Kidney (tissue), 14 donors: ENCODE measurements around the gene METTL5. TPM values are rescaled to one million over a fixed set of nuclear protein-coding genes. Genes with fewer than 3 reads are reported as not detected.
A peak's percentile ranks its signal among the peaks of the same experiment; 100 is the strongest.
"Not testable (repeated sequence)": the region's sequence is repeated elsewhere in the genome, so short reads cannot be mapped to it uniquely, and the experiment has no call there.

ENCODE experiments used
- DNase-seq, 5 donors: peaks; one replicate each; pipeline ENCODE4 v3.0.0-alpha.2; 2013 to 2020
- FAIRE-seq: peaks from 2 replicates; lab custom pipeline; 2012; peaks lifted over from hg19 to GRCh38; lab: Jason Lieb, UNC
- H3K27ac ChIP-seq, 2 donors: one replicate each; pipeline ENCODE4 v1.7.0; 2013; ENCODE audit warnings: low read depth in 2 of 2, low read length in 2 of 2, inconsistent platforms in 1 of 2
- H3K27me3 ChIP-seq: one replicate; pipeline ENCODE4 v1.7.1; 2013; ENCODE audit warnings: low read length, inconsistent platforms; ENCODE audit not compliant: control insufficient read depth, insufficient read depth
- H3K36me3 ChIP-seq, 3 donors: one replicate each; pipeline versions ENCODE4 v1.7.0 to v1.7.1; 2013; ENCODE audit warnings: low read length in 3 of 3, control low read depth in 1 of 3, inconsistent platforms in 1 of 3; ENCODE audit not compliant: insufficient read depth in 3 of 3, control insufficient read depth in 2 of 3
- H3K4me1 ChIP-seq, 3 donors: one replicate each; pipeline versions ENCODE4 v1.7.0 to v1.7.1; 2013; ENCODE audit warnings: low read length in 3 of 3, inconsistent platforms in 1 of 3, low read depth in 1 of 3; ENCODE audit not compliant: control insufficient read depth in 2 of 3, insufficient read depth in 2 of 3
- H3K4me3 ChIP-seq, 3 donors: one replicate each; pipeline versions ENCODE4 v1.7.0 to v1.8.1; 2013; ENCODE audit warnings: low read length in 3 of 3, control low read depth in 1 of 3, inconsistent platforms in 1 of 3
- H3K9ac ChIP-seq, 3 donors: one replicate each; pipeline versions ENCODE4 v1.7.0 to v1.7.1; 2013; ENCODE audit warnings: low read length in 3 of 3, control low read depth in 1 of 3, inconsistent platforms in 1 of 3
- H3K9me3 ChIP-seq, 3 donors: one replicate each; pipeline versions ENCODE4 v1.7.0 to v1.7.1; 2013; ENCODE audit warnings: low read length in 3 of 3, control low read depth in 1 of 3, inconsistent platforms in 1 of 3; ENCODE audit not compliant: control insufficient read depth in 2 of 3, insufficient read depth in 1 of 3
- intact Hi-C: fragments of 100-400 bp; cut with DNase I; formaldehyde crosslinking; loops from one replicate; pipeline ENCODE4 v1.11.1; 2022
- polyA plus RNA-seq: library from polyadenylated mRNA; stranded (reverse); fragments of 350-450 nt; fragmentation: Illumina TruSeq; extraction: RNeasy Lipid Tissue Mini Kit (QIAGEN cat#74804); gene quantifications from one replicate; pipeline ENCODE4 v1.2.3, GENCODE V29; 2014; ENCODE audit warnings: low read depth, low replicate concordance; ENCODE audit not compliant: insufficient read depth
- total RNA-seq: library from RNA; stranded (reverse); fragmentation: NEBNext Ultra II Directional; extraction: Animal tissue kit (Norgen Biotek cat#: 25700); gene quantifications from one replicate; pipeline ENCODE4 v1.2.1, GENCODE V29; 2021
- TF ChIP-seq, protein P1 (sequence below): IDR thresholded peaks from 3 replicates; pipeline ENCODE4 v1.5.1; 2012; ENCODE audit warnings: mild to moderate bottlenecking, moderate library complexity, borderline replicate concordance; ENCODE audit not compliant: insufficient read depth; ENCODE audit errors: extremely low read depth
- donor health status: control.
- donor health status: control.
- donor health status: control.
- donor health status: control.
- donor health status: control.
- donor health status: DM: yes; HTN: yes; CAD: no.
- donor health status: Normal renal cell carcinoma (clear cell type).

The METTL5 gene
- total and polyA plus RNA-seq, 2 donors from 2014 or later: 43.9 to 68.8 TPM

DNA sequence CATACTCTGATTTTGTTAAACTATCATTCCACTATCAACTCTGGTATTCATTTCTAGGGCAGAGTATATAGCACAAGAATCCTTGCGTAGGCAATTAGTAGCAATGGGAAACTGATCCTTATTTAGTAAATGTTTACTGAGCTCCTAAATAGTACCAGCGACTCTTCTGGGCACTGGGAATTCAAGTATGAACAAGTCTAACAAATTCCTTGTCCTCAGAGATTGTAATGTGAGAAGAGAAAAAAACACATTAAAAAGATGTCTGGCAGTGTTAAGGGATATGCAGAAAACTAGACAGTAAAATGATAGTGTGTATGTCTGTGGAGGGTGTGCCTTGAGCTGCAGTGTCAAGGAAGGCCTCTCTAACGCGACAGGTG, 721 bp downstream of the METTL5 start:
- intact Hi-C loops: no loop called here
- Histone ChIP-seq H3K27ac (peak overlapping the region in 1 of 2 donors; percentile 80), H3K27me3 (no peaks in the 10 kb centered on the region), H3K4me3 (peak overlapping the region; percentile 81 to 94 (median 89)), H3K9ac (peak overlapping the region; percentile 70 to 93 (median 85)), H3K9me3 (no peaks in the 10 kb centered on the region), H3K4me1 (peaks cover 0 to 16% (median 0%) of the 10 kb centered on the region in 3 donors), H3K36me3 (peaks cover 0 to 2% (median 0%) of the 10 kb centered on the region in 3 donors)
- FAIRE-seq: no peak
- TF ChIP-seq, protein P1, sequence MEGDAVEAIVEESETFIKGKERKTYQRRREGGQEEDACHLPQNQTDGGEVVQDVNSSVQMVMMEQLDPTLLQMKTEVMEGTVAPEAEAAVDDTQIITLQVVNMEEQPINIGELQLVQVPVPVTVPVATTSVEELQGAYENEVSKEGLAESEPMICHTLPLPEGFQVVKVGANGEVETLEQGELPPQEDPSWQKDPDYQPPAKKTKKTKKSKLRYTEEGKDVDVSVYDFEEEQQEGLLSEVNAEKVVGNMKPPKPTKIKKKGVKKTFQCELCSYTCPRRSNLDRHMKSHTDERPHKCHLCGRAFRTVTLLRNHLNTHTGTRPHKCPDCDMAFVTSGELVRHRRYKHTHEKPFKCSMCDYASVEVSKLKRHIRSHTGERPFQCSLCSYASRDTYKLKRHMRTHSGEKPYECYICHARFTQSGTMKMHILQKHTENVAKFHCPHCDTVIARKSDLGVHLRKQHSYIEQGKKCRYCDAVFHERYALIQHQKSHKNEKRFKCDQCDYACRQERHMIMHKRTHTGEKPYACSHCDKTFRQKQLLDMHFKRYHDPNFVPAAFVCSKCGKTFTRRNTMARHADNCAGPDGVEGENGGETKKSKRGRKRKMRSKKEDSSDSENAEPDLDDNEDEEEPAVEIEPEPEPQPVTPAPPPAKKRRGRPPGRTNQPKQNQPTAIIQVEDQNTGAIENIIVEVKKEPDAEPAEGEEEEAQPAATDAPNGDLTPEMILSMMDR: no peak
- no peak for DNase-seq

DNA sequence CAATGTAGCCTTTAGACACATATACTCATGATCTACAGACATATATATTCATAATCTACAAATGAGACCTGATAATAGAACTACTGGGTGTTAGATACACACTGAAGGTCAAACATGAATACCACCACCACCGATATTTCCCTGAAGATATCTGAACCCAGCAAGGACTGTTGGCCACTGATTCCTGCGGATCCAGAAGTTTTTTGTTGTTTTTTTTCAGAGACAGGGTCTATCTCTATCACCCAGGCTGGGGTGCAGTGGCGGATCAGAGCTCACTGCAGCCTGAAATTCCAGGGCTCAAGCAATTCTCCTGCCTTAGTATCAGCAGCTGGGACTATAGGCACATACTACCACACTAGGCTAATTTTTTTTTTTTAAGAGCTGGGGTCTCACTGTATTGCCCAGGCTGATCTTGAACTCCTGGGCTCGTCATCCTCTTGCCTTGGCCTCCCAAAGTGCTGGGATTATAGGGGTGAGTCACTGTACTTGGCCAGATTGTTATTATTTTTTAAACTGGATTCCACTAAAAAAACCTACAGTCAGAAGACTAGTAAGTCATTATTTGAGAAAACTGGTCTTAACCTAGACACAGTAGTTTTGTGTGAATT, 1.8 kb downstream of the METTL5 start:
- Histone ChIP-seq H3K36me3 (peaks cover 0 to 5% (median 3%) of the 10 kb centered on the region in 3 donors), H3K4me3 (no peak overlapping the region), H3K27ac (no peak overlapping the region), H3K27me3 (no peaks in the 10 kb centered on the region), H3K9ac (no peak overlapping the region), H3K9me3 (no peaks in the 10 kb centered on the region), H3K4me1 (peaks cover 0 to 13% (median 0%) of the 10 kb centered on the region in 3 donors)
- TF ChIP-seq, protein P1: no peak
- intact Hi-C loops: no loop called here
- FAIRE-seq: no peak
- DNase-seq: no peak

DNA sequence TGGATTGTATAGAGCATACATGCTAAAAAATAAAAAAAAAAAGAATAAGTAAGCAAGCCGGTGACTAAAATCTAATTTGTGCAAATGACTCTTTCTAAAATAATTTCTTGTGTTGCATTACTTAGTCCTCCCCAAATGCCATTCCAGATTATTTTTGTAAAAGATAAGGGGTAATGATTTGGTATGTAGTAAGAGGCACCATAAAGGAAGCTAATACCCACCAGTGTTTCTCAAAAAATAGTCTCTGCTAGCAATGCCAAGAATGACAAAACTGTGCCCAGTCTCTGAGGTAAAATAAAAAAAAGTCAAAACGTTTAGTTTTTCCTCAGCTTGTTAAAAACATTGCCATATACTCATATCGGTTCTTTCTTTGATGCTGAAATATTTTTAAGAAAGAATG, 2.7 kb downstream of the METTL5 start:
- peaks cover 0 to 6% (median 3%) of the 10 kb centered on the region in 3 donors for H3K36me3 ChIP-seq
- no peaks in the 10 kb centered on the region for H3K27me3 ChIP-seq
- H3K4me1 ChIP-seq: peaks cover 0 to 13% (median 0%) of the 10 kb centered on the region in 3 donors
- no peak overlapping the region for H3K27ac ChIP-seq
- DNase-seq: no peak
- H3K4me3 ChIP-seq: no peak overlapping the region
- TF ChIP-seq, protein P1: no peak
- intact Hi-C loops: no loop called here
- no peak overlapping the region for H3K9ac ChIP-seq
- H3K9me3 ChIP-seq: no peaks in the 10 kb centered on the region
- no peak for FAIRE-seq

DNA sequence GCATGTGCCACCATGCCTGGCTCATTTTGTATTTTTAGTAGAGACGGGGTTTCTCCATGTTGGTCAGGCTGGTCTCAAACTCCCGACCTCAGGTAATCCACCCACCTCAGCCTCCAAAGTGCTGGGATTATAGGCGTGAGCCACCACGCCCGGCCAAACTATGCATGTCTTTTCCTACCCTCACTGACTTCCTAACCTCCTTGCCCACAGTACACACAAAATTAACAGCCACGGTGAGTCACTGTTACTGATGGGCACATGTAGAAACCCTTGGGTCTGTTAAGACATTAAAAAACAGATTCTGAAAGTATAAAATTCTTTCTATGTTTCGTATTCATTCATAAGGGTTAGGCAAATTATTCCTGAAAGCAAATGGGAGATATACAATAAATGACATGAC, 4.6 kb downstream of the METTL5 start:
- H3K9me3 ChIP-seq, H3K27me3 ChIP-seq, H3K9ac ChIP-seq, H3K4me3 ChIP-seq, H3K36me3 ChIP-seq, H3K27ac ChIP-seq, DNase-seq, FAIRE-seq, intact Hi-C loops: not testable (repeated sequence)
- H3K4me1 ChIP-seq: peaks cover 0 to 12% (median 0%) of the 10 kb centered on the region in 3 donors
